ENCODE measurements around the gene CNPPD1. TPM values are rescaled to one million over a fixed set of nuclear protein-coding genes. Genes with fewer than 3 reads are reported as not detected.
A peak's percentile ranks its signal among the peaks of the same experiment; 100 is the strongest.
"Not testable (repeated sequence)": the region's sequence is repeated elsewhere in the genome, so short reads cannot be mapped to it uniquely, and the experiment has no call there.

The CNPPD1 gene
- total RNA-seq, 1 donor from 2014 or later, result 58.5 TPM

DNA sequence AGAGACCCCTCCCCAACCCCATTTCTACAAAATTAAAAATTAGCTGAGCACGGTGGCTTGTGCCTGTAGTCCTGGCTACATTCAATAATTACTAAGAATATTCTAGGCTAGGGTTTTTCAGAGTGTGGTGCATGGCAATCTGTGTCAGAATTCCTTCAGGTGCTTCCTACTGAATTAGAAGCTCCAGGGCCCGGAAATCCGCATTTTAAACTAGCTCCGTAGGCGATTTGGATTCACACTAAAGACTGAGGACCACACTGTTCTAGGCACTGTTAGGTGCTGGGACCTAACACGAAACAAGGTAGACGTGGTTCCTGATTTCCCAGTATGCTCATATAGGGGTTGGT, 29.2 kb upstream of the CNPPD1 start:
- H3K36me3 Mint-ChIP-seq (ENCODE audit: low read depth), result peaks cover 28% of the 10 kb centered on the region
- intact Hi-C loops (cut with micrococcal nuclease), result loop anchor here (1.0 to 2.0 kb wide), 6 partner anchors 23 to 182 kb away; partner anchors contain the start of genes ANKZF1, ATG9A, DNAJB2 and NHEJ1
- H3K27me3 Mint-ChIP-seq (ENCODE audit: low read depth), result no peaks in the 10 kb centered on the region
- peak overlapping the region; percentile 84 for H3K4me3 Mint-ChIP-seq (ENCODE audit: low read depth)
- DNase-seq (ENCODE audit: low spot score), result no peak
- H3K27ac Mint-ChIP-seq, result peak overlapping the region; percentile 90
- H3K9me3 Mint-ChIP-seq, result peaks cover 7% of the 10 kb centered on the region
- peaks cover 34% of the 10 kb centered on the region for H3K4me1 Mint-ChIP-seq (ENCODE audit: low read depth)

DNA sequence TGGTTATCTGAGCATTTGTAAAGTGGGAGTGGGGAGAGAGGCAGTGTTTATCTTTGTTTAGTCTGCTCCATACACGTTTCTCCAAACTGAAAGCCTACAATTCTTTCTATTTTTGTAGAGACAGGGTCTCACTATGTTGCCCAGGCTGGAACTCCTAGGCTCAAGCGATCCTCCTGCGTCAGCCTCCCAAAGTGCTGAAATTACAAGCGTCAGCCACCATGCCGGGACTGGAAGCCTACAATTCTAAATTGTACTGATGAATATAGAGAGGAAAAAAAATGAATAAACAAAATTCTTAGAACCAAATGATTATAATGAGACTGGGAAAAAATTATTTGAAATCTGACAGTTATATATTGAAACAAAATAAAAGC, 28.4 kb upstream of the CNPPD1 start:
- peaks cover 22% of the 10 kb centered on the region for H3K36me3 Mint-ChIP-seq (ENCODE audit: low read depth)
- intact Hi-C loops (cut with micrococcal nuclease), result no loop called here
- H3K27me3 Mint-ChIP-seq (ENCODE audit: low read depth), result no peaks in the 10 kb centered on the region
- peaks cover 34% of the 10 kb centered on the region for H3K4me1 Mint-ChIP-seq (ENCODE audit: low read depth)
- H3K9me3 Mint-ChIP-seq, result peaks cover 7% of the 10 kb centered on the region
- peak overlapping the region; percentile 37 for H3K4me3 Mint-ChIP-seq (ENCODE audit: low read depth)
- H3K27ac Mint-ChIP-seq, result no peak overlapping the region
- DNase-seq (ENCODE audit: low spot score), result peak; percentile 4

DNA sequence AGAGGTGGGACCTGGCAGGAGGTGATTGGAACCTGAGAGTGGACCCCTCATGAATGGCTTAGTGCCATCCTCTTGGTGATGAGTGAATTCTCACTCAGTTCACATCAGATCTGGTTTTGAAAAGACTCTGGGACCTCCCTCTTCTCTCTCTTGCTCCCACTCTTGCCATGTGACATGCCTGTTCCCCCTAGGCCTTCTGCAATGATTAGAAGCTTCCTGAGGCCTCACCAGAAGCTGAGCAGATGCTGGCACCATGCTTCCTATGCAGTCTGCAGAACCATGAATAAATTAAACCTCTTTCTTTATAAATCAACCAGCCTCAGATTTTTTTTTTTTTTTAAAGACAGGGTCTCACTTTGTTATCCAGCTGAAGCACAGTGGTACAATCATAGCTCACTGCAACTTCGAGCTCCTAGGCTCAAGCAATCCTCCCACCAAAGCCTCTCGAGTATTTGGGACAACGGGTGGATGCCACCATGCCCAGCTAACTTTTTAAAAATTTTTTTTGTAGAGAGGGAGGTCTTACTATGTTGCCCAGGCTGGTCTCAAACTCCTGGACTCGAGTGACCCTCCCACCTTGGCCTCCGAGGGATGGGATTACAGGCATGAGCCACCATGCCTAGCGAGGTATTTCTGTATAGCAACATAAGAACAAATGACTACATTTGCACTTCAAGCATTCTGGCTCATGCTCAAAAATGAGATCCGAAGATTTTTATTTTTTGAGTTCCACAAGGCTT, 27.9 kb upstream of the CNPPD1 start:
- Mint-ChIP-seq H3K4me1 (ENCODE audit: low read depth) (peaks cover 29% of the 10 kb centered on the region), H3K4me3 (ENCODE audit: low read depth) (no peak overlapping the region), H3K27me3 (ENCODE audit: low read depth) (no peaks in the 10 kb centered on the region), H3K36me3 (ENCODE audit: low read depth) (peaks cover 17% of the 10 kb centered on the region), H3K9me3 (peaks cover 7% of the 10 kb centered on the region), H3K27ac (no peak overlapping the region)
- intact Hi-C loops (cut with micrococcal nuclease), result no loop called here
- peak; percentile 2 for DNase-seq (ENCODE audit: low spot score)

DNA sequence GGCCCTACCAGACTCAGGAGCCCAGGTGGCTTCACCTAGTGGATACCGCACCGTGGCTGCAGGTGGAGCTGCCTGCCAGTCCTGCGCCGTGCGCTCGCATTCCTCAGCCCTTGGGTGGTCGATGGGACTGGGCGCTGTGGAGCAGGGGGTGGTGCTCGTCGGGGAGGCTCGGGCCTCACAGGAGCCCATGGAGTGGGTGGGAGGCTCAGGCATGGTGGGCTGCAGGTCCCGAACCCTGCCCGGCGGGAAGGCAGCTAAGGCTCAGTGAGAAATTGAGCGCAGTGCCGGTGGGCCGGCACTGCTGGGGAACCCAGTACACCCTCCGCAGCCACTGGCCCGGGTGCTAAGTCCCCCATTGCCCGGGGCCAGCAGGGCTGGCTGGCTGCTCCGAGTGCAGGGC, 24.6 kb upstream of the CNPPD1 start:
- DNase-seq (ENCODE audit: low spot score), result peak; percentile 2
- intact Hi-C loops (cut with micrococcal nuclease); H3K4me1 Mint-ChIP-seq (ENCODE audit: low read depth); H3K9me3 Mint-ChIP-seq; H3K27me3 Mint-ChIP-seq (ENCODE audit: low read depth); H3K36me3 Mint-ChIP-seq (ENCODE audit: low read depth); H3K4me3 Mint-ChIP-seq (ENCODE audit: low read depth); H3K27ac Mint-ChIP-seq: not testable (repeated sequence)

DNA sequence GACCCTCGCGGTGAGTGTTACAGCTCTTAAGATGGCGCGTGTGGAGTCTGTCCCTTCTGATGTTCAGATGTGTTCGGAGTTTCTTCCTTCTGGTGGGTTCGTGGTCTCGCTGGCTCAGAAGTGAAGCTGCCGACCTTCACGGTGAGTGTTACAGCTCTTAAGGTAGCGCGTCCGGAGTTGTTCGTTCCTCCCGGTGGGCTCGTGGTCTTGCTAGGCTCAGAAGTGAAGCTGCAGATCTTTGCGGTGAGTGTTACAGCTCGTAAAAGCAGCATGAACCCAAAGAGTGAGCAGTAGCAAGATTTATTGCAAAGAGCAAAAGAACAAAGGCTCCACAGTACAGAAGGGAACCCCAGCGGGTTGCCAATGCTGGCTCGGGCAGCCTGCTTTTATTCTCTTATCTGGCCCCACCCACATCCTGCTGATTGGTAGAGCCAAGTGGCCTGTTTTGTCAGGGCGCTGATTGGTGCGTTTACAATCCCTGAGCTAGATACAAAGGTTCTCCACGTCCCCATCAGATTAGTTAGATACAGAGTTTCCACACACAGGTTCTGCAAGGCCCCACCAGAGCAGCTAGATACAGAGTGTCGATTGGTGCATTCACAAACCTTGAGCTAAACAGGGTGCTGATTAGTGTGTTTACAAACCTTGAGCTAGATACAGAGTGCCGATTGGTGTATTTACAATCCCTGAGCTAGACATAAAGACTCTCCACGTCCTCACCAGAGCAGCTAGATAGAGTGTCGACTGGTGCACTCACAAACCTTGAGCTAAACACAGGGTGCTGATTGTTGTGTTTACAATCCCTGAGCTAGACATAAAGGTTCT, 24.0 kb upstream of the CNPPD1 start:
- peak; percentile 7 for DNase-seq (ENCODE audit: low spot score)
- Mint-ChIP-seq H3K27ac (peak overlapping the region; percentile 51), H3K4me3 (ENCODE audit: low read depth) (peak overlapping the region; percentile 60)
- intact Hi-C loops (cut with micrococcal nuclease); H3K27me3 Mint-ChIP-seq (ENCODE audit: low read depth); H3K36me3 Mint-ChIP-seq (ENCODE audit: low read depth); H3K4me1 Mint-ChIP-seq (ENCODE audit: low read depth); H3K9me3 Mint-ChIP-seq: not testable (repeated sequence)

DNA sequence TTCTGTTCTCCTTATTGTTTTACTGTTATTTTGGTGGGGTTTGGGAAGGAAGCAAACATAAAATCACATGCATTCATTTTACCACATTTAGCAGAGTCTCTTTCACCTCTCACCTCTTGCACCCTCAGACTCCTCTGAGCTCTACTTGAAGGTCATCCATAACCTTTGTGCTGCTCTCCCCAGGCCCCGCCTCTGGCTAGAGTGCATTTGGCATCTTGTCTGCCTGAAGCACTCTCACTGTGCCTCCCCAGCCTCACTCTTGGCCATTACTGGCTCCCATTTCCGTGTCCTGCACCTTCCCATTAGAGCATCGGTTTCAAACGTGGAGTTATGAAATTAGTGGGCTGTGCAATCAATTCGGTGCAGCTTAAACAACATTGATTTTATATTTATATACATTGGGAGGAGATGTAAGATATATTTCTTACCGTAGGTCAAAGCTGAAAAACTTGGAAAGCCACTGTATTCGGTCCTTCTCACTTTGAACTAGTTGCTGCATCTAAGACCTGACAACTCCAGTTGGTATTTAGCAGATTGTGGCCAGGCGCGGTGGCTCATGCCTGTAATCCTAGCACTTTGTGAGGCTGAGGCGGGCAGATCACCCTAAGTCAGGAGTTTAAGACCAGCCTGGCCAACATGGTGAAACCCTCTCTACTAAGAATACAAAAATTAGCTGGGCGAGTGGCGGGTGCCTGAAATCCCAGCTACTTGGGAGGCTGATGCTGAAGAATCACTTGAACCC, 22.9 kb upstream of the CNPPD1 start:
- DNase-seq (ENCODE audit: low spot score), result peak; percentile 6
- Mint-ChIP-seq H3K36me3 (ENCODE audit: low read depth) (peaks cover 3% of the 10 kb centered on the region), H3K4me1 (ENCODE audit: low read depth) (peaks cover 3% of the 10 kb centered on the region), H3K9me3 (peaks cover 4% of the 10 kb centered on the region), H3K4me3 (ENCODE audit: low read depth) (no peak overlapping the region), H3K27ac (no peak overlapping the region), H3K27me3 (ENCODE audit: low read depth) (peaks cover 8% of the 10 kb centered on the region)
- intact Hi-C loops (cut with micrococcal nuclease), result no loop called here

DNA sequence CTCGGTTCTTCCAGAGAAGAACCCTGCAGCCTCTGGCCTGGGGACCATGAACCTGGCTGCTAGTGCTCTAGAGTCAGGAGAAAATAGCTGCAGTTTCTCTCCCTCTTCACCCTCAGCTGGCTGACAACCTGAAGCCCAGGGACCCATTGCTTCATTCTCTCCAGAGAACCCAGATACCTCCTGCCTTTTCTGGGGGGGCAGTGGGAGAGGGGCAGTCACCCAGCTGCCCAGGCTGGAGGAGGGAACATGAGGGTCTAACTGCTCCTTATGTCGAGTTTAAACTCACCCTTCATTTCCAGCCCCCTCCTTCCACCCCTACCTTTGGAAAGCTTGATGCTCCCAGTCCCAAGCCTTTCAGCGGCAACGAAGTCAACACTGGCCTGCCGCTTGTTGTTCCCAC, 22.2 kb upstream of the CNPPD1 start:
- Mint-ChIP-seq H3K4me3 (ENCODE audit: low read depth) (no peak overlapping the region), H3K36me3 (ENCODE audit: low read depth) (peaks cover 3% of the 10 kb centered on the region), H3K27me3 (ENCODE audit: low read depth) (peaks cover 8% of the 10 kb centered on the region), H3K9me3 (no peaks in the 10 kb centered on the region), H3K4me1 (ENCODE audit: low read depth) (peaks cover 3% of the 10 kb centered on the region), H3K27ac (no peak overlapping the region)
- peak; percentile 6 for DNase-seq (ENCODE audit: low spot score)
- intact Hi-C loops (cut with micrococcal nuclease), result no loop called here

DNA sequence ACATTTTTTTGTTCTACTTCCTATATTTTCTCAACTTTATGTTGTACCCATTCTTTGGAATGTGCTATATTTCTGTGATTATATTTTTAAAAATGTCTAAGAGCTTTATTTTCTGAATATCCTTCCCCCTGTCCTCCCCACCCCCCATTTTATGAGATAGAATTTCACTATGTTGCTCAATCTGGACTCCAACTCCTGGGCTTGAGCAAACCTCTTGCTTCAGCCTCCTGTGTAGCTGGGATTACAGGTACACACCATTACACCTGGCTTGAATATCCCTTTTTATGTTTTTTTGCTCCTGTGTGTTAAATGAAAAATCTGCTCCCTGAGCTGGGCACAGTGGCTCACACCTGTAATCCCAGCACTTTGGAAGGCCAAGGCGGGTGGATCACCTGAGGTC, 20.7 kb upstream of the CNPPD1 start:
- Mint-ChIP-seq H3K27me3 (ENCODE audit: low read depth) (peaks cover 8% of the 10 kb centered on the region), H3K27ac (no peak overlapping the region), H3K4me1 (ENCODE audit: low read depth) (peaks cover 3% of the 10 kb centered on the region), H3K36me3 (ENCODE audit: low read depth) (peaks cover 3% of the 10 kb centered on the region), H3K4me3 (ENCODE audit: low read depth) (no peak overlapping the region), H3K9me3 (no peaks in the 10 kb centered on the region)
- no peak for DNase-seq (ENCODE audit: low spot score)
- intact Hi-C loops (cut with micrococcal nuclease), result no loop called here

DNA sequence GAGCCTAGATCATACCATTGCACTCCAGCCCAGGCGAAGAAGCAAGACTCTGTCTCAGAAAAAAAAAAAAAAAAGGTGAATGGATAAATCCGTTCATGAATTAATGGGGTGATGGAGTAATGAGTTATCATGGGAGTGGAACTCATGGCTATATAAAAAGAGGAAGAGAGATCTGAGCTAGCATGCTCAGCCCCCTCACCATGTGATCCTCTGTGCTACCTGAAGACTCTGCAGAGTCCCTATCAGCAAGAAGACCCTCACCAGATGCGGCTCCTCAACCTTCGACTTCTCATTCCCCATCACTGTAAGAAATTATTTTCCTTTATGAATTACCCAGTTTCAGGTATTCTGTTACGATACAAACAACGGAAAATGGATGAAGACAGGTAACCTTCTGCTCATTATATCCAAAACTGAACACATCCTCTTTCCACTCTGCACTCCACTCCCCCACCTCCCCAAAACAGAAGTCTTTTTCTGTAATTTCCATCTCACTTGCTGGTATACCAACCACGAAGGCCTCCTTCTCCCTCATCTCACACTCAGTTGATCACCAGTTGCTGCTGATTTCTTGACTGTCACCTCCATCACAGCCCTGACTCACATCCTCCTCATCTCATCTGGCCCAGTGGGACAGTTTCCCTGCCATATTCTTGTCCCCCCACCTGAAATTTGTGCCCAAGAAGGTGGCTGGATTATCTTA, 10.2 kb upstream of the CNPPD1 start:
- intact Hi-C loops (cut with micrococcal nuclease), result no loop called here
- no peaks in the 10 kb centered on the region for H3K9me3 Mint-ChIP-seq
- peak overlapping the region; percentile 20 for H3K27ac Mint-ChIP-seq
- no peak for DNase-seq (ENCODE audit: low spot score)
- H3K4me1 Mint-ChIP-seq (ENCODE audit: low read depth), result peaks cover 9% of the 10 kb centered on the region
- no peak overlapping the region for H3K4me3 Mint-ChIP-seq (ENCODE audit: low read depth)
- H3K27me3 Mint-ChIP-seq (ENCODE audit: low read depth), result no peaks in the 10 kb centered on the region
- peaks cover 33% of the 10 kb centered on the region for H3K36me3 Mint-ChIP-seq (ENCODE audit: low read depth)

DNA sequence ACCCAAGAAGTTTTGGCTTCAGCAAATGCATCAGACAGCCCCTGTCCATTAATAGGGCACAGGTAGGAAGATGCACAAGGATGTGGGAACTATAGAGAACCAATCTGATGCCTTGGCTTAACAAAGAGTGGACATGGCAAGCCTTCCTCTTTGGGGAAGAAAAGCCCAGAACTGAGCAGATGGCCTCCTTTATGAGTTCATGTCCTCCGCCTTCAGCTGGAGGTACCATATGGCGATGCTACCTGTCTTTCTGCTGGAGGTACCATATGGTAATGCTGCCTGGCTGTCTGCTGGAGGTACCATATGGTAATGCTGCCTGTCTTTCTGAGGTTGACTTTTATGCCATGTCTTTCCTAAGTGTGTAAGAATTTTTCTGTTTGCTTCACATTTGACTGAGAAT, 7.4 kb upstream of the CNPPD1 start:
- no peak for DNase-seq (ENCODE audit: low spot score)
- Mint-ChIP-seq H3K27me3 (ENCODE audit: low read depth) (no peaks in the 10 kb centered on the region), H3K9me3 (no peaks in the 10 kb centered on the region), H3K4me1 (ENCODE audit: low read depth) (peaks cover 16% of the 10 kb centered on the region), H3K27ac (no peak overlapping the region), H3K4me3 (ENCODE audit: low read depth) (no peak overlapping the region), H3K36me3 (ENCODE audit: low read depth) (peaks cover 51% of the 10 kb centered on the region)
- intact Hi-C loops (cut with micrococcal nuclease), result no loop called here

DNA sequence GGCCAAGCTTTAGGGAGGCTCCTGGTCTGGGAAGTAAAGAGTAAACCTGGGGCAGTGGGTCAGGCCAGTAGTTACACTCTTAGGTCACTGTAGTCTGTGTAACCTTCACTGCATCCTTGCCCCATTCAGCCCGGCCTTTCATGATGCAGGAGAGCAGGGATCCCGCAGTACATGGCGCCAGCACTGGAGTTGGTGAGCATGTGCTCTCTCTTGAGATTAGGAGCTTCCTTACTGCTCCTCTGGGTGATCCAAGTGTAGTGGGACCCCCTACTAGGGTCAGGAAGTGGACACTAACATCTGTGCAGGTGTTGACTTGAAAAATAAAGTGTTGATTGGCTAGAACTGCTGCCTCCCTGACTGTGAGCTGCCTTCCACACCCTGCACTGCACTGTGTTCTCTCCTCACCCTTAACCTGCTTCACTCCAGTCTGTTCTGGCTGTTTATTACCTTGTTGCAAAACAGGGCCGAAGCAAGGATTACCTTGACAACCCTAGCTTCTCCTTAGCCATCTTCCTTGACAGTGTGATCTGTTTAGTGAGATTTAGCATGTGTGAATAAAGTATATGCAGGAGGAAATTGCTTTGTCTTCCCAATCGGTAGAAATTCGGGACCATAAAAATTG, 6.5 kb upstream of the CNPPD1 start:
- intact Hi-C loops (cut with micrococcal nuclease), result no loop called here
- H3K27ac Mint-ChIP-seq, result no peak overlapping the region
- peaks cover 20% of the 10 kb centered on the region for H3K4me1 Mint-ChIP-seq (ENCODE audit: low read depth)
- no peak for DNase-seq (ENCODE audit: low spot score)
- H3K27me3 Mint-ChIP-seq (ENCODE audit: low read depth), result no peaks in the 10 kb centered on the region
- H3K9me3 Mint-ChIP-seq, result no peaks in the 10 kb centered on the region
- H3K36me3 Mint-ChIP-seq (ENCODE audit: low read depth), result peaks cover 51% of the 10 kb centered on the region
- no peak overlapping the region for H3K4me3 Mint-ChIP-seq (ENCODE audit: low read depth)
